Right lobe of liver (tissue), 6 donors: ENCODE results near the gene DPYD. TPM values are rescaled to one million over a fixed set of nuclear protein-coding genes. Genes with fewer than 3 reads are reported as not detected.

Source experiments
- ATAC-seq, 4 donors: fragments of 200-7000 bp; cut with Tn5 transposase; one replicate each; pipeline ENCODE4 v1.9.1; 2020; ENCODE audit warnings: mild to moderate bottlenecking in 4 of 4, moderate library complexity in 4 of 4
- DNase-seq, 3 donors: peaks; one replicate each; pipeline ENCODE4 v3.0.0-alpha.2; 2020
- H3K27ac ChIP-seq, 3 donors: fragments of 200-600 bp; one replicate each; pipeline ENCODE4 v1.8.0; 2022
- H3K27me3 ChIP-seq, 2 donors: fragments of 200-600 bp; one replicate each; pipeline ENCODE4 v1.8.0; 2022
- H3K36me3 ChIP-seq, 4 donors: fragments of 200-600 bp; sonication (generic) in 1 of 4; one replicate each; pipeline versions ENCODE4 v1.5.1 to v1.8.0; 2017 to 2022; ENCODE audit warnings: control low read depth in 1 of 4
- H3K4me1 ChIP-seq, 4 donors: fragments of 200-600 bp; sonication (generic) in 1 of 4; one replicate each; pipeline versions ENCODE4 v1.5.1 to v1.8.0; 2017 to 2022; ENCODE audit warnings: control low read depth in 1 of 4
- H3K4me3 ChIP-seq, 3 donors: fragments of 200-600 bp; one replicate each; pipeline ENCODE4 v1.8.0; 2022
- H3K9me3 ChIP-seq, 4 donors: fragments of 200-600 bp; sonication (generic) in 1 of 4; one replicate each; pipeline versions ENCODE4 v1.5.1 to v1.8.0; 2017 to 2022; ENCODE audit warnings: control low read depth in 1 of 4
- CTCF ChIP-seq, 4 donors: fragments of 200-600 bp in 3 of 4; fragments of 450-650 bp in 1 of 4; IDR thresholded peaks; one replicate each; pipeline versions ENCODE4 v1.5.1 to v1.8.0; 2016 to 2022; ENCODE audit warnings: antibody characterized with exemption in 4 of 4, mild to moderate bottlenecking in 2 of 4
- POLR2A ChIP-seq: fragments of 450-650 bp; IDR thresholded peaks from one replicate; pipeline ENCODE4 v1.6.1; 2017; ENCODE audit warnings: antibody characterized with exemption, mild to moderate bottlenecking
- WGBS: methylation state at CpG from one replicate; pipeline ENCODE4 v1.1.6; 2018; ENCODE audit warnings: low coverage, low lambda C conversion rate; ENCODE audit not compliant: insufficient coverage; ENCODE audit errors: missing lambda C conversion rate; 5-methylcytosine and 5-hydroxymethylcytosine counted together
- intact Hi-C, 2 donors: fragments of 100-400 bp; cut with DNase I; formaldehyde crosslinking; loops; one replicate each; pipeline versions ENCODE4 v1.11.2 to v1.14.1; 2022
- total RNA-seq, 6 experiments: library from RNA; depleted of rRNA in 2 of 6; stranded (reverse); fragments of >200 nt in 2 of 6; fragmentation: NEBNext Ultra II Directional in 3 of 6; extraction: Animal tissue kit (Norgen Biotek cat#: 25700) in 3 of 6; gene quantifications; one replicate each; pipeline versions ENCODE4 v1.1.0 to v1.2.4, GENCODE V29; 2016 to 2023
- donor health status: DM: no; HTN: yes; CAD: no.
- donor health status: DM: no; HTN: no; CAD: no.
- donor health status: DM: no; HTN: no; CAD: no.
- donor health status: DM: no; HTN: yes; CAD: no.
- donor health status: DM: no; HTN: yes; CAD: no.

Gene DPYD
- total RNA-seq, 6 experiments from 2014 or later = 25.2 to 74.4 (median 40.0) TPM

DNA sequence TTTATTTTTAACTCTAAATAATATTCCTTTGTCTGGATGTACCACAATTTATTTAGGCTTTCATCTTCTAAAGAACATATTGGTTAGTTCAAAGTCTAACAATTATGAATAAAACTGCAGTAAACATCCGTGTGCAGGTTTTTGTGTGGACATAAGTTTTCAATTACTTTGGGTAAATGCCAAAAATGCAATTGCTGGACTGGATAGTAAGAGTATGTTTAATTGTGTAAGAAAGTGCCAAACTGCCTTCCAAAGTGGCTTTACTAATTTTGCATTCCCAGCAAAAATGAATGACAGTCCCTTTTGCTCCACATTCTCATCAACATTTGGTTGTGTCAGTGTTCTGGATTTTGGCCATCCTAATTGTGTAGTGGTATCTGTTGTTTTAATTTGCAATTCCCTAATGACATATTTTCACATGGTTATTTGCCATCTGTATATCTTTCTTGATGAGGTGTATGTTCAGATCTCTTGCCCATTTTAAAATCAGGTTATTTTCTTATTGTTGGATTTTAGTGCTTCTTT lies 113.8 kb downstream of the DPYD start:
- intact Hi-C loops = no loop called here
- ATAC-seq (peak in 2 of 4 donors; percentile 33 to 48), DNase-seq (no peak)
- WGBS = 25% methylated on average over 1 of the region's 1 CpG
- Histone ChIP-seq H3K4me3 (no peak overlapping the region), H3K27me3 (no peaks in the 10 kb centered on the region), H3K27ac (no peak overlapping the region), H3K36me3 (no peaks in the 10 kb centered on the region), H3K9me3 (no peaks in the 10 kb centered on the region), H3K4me1 (peaks cover 0 to 3% (median 0%) of the 10 kb centered on the region in 4 donors)
- TF ChIP-seq POLR2A = no peak
- TF ChIP-seq CTCF (IDR thresholded peaks at IDR 0.05) = no peak

GRCh38 chr1:97806326-97806725 lies 114.5 kb downstream of the DPYD start:
- H3K4me3 ChIP-seq = no peak overlapping the region
- no peak for ATAC-seq
- no peaks in the 10 kb centered on the region for H3K36me3 ChIP-seq
- H3K4me1 ChIP-seq = peaks cover 0 to 3% (median 0%) of the 10 kb centered on the region in 4 donors
- no peaks in the 10 kb centered on the region for H3K27me3 ChIP-seq
- H3K9me3 ChIP-seq = no peaks in the 10 kb centered on the region
- intact Hi-C loops = no loop called here
- H3K27ac ChIP-seq = no peak overlapping the region
- TF ChIP-seq CTCF (IDR thresholded peaks at IDR 0.05) (no peak), POLR2A (no peak)
- WGBS = 0% methylated on average over 1 of the region's 1 CpG
- DNase-seq = no peak

- peaks cover 0 to 3% (median 0%) of the 10 kb centered on the region in 4 donors for H3K4me1 ChIP-seq
- DNase-seq = no peak
- no peaks in the 10 kb centered on the region for H3K27me3 ChIP-seq
- H3K36me3 ChIP-seq = no peaks in the 10 kb centered on the region
- no peaks in the 10 kb centered on the region for H3K9me3 ChIP-seq
- no peak for TF ChIP-seq CTCF (IDR thresholded peaks at IDR 0.05)
- no peak for TF ChIP-seq POLR2A
- WGBS = 94% methylated on average over 2 of the region's 2 CpGs
- intact Hi-C loops = no loop called here
- ATAC-seq = no peak
- no peak overlapping the region for H3K4me3 ChIP-seq
- H3K27ac ChIP-seq = no peak overlapping the region
Measured at GRCh38 chr1:97805093-97805492, 115.7 kb downstream of the DPYD start.

DNA sequence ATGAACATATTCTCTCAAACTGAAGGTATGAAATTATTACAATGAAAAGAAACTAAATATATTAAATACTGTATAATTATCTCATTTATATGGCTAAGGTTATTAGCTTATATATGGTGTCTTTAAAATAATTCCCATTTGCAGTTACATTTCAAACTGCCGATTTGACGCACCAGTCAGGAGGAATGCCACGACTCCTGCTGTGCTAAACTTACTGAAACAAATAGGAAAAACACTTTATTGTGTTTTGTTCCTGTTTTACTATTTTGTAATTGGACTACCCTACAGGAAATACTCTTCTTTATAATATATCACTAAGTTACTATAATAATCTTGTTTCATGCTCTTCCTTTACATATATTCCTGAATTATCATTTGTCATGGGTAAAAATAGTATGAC lies 117.8 kb downstream of the DPYD start:
- Histone ChIP-seq H3K4me1 (peaks cover 0 to 7% (median under 1%) of the 10 kb centered on the region in 4 donors), H3K9me3 (no peaks in the 10 kb centered on the region), H3K4me3 (no peak overlapping the region), H3K36me3 (no peaks in the 10 kb centered on the region), H3K27me3 (no peaks in the 10 kb centered on the region), H3K27ac (no peak overlapping the region)
- intact Hi-C loops = no loop called here
- DNase-seq (no peak), ATAC-seq (no peak)
- WGBS = 86% methylated on average over 1 of the region's 3 CpGs
- no peak for TF ChIP-seq POLR2A
- TF ChIP-seq CTCF (IDR thresholded peaks at IDR 0.05) = no peak

DNA sequence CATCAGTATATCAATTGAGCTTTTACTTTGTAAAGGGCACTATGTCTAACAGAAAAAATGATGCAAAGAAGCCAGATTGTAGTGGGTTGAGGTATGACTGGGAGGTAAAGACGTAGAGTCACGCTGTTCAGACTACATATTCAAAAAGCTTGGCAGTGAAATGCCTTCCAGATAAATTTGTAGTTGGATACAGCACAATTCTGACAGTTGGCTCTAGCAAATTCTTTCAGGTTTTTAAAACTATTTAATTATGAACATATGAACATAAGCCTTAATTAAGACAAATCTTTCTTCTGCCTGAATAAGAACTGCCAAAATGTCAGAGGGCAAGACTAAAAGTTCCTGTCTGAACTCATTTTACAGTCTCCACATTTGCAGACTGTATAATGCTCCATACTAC lies 118.8 kb downstream of the DPYD start:
- no peak overlapping the region for H3K27ac ChIP-seq
- H3K27me3 ChIP-seq = no peaks in the 10 kb centered on the region
- intact Hi-C loops = no loop called here
- ATAC-seq = no peak
- 86% methylated on average over 2 of the region's 2 CpGs for WGBS
- DNase-seq = no peak
- TF ChIP-seq CTCF (IDR thresholded peaks at IDR 0.05) (no peak), POLR2A (no peak)
- no peaks in the 10 kb centered on the region for H3K9me3 ChIP-seq
- peaks cover 0 to 17% (median 2%) of the 10 kb centered on the region in 4 donors for H3K4me1 ChIP-seq
- H3K4me3 ChIP-seq = no peak overlapping the region
- no peaks in the 10 kb centered on the region for H3K36me3 ChIP-seq
